Epithelial cell of proximal tubule (primary cell): Measurements from ENCODE around the gene SSPN. TPM values are rescaled to one million over a fixed set of nuclear protein-coding genes. Genes with fewer than 3 reads are reported as not detected.

Experiments
- DNase-seq: peaks from one replicate; pipeline ENCODE4 v3.0.0-alpha.2; 2011; ENCODE audit warnings: low read depth
- H3K4me3 ChIP-seq: 2 replicates; pipeline ENCODE4 v1.5.1; 2011; ENCODE audit warnings: low read depth, mild to moderate bottlenecking, low read length
- total RNA-seq: library from RNA; depleted of rRNA; stranded (reverse); fragments of >200 nt; gene quantifications from 2 replicates; pipeline ENCODE4 v1.2.3, GENCODE V29; 2015
- TF ChIP-seq, protein P1 (sequence below): conservative IDR thresholded peaks from 2 replicates; pipeline ENCODE4 v1.5.1; 2012; ENCODE audit warnings: low read depth, mild to moderate bottlenecking, low read length

Gene SSPN
- total RNA-seq, 1 donor from 2014 or later, result 1.6 TPM

DNA sequence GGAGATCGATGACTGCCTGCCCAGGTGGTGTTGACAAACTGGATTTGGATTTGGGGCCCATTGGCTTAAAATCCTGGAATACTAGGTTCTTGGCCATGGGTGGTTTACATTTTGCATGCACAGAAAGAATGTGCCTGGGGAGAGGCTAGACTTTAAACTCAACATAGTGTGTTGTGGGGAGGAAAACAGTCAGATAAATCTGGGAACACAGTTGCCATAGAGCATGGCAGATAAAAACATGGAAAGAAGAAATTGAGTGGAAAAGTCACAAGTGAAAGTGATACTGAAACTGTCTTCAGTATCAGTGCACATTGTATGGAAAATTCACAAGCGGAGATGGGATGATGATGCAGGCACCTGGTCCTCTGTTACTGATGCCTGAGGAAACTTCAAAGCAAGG is 95.2 kb downstream of the SSPN start:
- no peak overlapping the region for H3K4me3 ChIP-seq

DNA sequence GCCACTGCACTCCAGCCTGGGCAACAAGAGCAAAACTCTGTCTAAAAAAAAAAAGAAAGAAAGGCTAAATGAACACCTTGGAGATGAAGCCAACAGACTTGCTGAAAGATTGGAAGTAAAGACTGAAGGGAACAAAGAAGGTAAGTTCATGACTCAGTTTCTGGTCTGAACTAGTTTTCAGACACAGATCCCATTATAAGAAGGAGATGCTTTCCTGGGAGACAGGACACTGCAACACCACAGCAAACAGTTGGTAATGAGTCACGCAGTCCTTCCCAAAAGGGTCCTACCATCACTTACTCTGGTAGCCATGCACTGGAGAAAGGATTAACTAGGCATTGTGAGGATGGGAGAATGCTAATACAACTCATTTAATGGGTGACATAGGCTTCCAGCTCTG is 97.2 kb downstream of the SSPN start:
- DNase-seq, result no peak
- TF ChIP-seq, protein P1, sequence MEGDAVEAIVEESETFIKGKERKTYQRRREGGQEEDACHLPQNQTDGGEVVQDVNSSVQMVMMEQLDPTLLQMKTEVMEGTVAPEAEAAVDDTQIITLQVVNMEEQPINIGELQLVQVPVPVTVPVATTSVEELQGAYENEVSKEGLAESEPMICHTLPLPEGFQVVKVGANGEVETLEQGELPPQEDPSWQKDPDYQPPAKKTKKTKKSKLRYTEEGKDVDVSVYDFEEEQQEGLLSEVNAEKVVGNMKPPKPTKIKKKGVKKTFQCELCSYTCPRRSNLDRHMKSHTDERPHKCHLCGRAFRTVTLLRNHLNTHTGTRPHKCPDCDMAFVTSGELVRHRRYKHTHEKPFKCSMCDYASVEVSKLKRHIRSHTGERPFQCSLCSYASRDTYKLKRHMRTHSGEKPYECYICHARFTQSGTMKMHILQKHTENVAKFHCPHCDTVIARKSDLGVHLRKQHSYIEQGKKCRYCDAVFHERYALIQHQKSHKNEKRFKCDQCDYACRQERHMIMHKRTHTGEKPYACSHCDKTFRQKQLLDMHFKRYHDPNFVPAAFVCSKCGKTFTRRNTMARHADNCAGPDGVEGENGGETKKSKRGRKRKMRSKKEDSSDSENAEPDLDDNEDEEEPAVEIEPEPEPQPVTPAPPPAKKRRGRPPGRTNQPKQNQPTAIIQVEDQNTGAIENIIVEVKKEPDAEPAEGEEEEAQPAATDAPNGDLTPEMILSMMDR, result no peak
- no peak overlapping the region for H3K4me3 ChIP-seq

More for the DNA sequence above, 95.2 kb downstream of the SSPN start:
- TF ChIP-seq, protein P1, result no peak
- no peak for DNase-seq

DNA sequence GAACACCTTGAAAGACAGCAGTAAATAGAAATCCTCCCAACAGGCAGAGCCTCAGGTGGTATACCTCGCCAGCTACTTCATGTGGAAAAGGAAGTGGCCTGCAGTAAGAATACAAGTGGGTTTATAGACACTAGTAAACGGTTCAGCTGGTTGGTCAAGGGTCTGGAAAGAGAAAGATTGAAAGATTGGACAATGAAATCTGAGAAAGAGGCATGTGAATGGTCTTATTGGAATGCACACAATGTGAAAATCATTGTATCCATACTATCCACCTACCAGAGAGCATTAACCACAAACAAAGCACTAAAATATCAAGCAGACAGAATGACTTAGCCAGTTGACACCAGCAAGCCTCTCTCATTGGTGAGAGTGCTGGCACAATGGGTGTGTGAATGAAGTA is 98.2 kb downstream of the SSPN start:
- TF ChIP-seq, protein P1, result no peak
- H3K4me3 ChIP-seq, result no peak overlapping the region
- no peak for DNase-seq

DNA sequence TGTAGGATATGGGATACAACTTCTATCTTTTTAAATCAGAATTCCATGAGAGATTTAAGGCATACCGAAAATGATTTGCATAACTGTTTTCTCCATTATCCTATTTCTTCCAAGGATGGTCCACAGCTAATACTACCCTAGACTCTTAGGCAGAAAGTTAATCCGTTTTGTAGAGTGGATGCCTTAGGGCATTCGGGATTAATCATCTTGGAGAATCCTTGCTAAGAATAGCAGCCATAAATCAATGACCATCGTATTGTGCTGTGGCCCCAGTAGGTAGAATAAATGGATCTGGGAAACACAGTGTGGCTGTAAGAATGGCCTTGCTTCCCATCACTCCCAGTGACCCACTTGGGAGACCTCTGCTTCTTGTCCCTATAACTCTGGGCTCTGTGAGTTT is 99.6 kb downstream of the SSPN start:
- no peak for DNase-seq
- no peak overlapping the region for H3K4me3 ChIP-seq
- TF ChIP-seq, protein P1, result no peak

DNA sequence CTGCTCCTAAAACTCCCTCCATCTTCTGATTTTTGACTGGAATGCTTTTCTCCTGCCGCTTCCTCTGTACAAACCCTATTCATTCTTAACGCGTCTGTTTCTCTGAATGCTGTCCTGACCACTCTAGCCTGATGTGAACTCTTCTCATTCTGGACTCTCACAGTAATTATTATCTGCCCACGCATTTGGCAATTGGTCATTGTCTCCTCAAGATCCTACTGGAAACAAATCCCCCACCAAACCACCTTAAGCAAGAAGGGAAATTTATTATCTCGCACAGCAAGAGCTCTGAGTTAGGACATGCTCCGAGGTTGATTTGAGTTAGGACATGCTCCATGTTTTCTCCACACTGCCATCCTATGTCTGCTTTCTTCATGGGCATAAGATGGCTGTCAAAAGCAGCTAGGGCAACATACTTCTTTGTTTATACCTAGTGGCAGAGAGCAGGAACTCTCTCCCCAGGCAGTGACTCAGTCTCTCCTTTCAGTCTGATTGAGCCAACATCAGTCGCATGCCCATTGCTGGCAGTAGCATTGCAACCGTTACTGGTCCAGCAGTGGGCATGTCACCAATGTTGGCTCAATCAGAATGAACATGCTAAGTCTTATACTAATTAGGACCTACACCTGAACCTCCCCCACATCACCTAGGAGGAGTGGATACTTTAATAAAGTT is 102.2 kb downstream of the SSPN start:
- no peak overlapping the region for H3K4me3 ChIP-seq
- no peak for DNase-seq
- TF ChIP-seq, protein P1, result no peak

DNA sequence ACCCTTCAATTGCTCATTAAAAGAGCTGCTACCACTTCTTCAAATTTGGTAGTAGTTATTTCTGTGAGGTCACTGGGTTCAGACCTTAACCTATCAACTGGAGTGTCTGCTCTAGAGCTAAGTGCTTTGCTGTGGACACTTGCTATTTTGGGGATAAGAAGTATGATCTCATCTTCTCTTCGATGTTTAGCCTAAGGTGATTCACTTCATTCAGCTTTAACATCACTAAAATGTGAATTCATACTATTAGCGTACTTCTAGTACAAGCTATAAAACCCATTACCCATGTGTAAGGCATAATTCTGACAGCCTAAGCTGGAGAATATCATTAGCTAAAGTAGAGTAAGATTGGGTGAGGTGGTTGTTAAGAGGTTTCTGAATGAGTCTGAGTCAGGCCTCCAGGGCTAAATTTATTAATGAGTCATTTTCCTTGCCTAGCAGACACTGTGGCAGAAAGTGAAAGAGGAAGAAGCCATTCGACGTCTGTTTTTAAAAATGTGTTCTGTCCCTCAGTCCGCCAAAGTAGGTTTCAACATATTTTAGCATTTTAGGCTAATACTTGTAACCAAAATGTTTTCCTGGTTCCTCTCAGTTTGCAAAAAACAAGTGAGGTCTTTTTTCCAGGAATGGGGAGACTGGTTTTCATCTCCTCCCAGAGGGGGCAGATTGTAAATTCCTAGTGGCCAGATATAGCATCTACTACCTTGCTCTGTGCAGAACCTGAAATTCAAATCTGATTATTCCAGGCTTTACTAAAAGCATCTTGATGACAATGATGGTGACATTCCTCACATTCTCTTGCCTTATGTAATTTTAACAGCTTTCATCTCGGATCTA is 103.6 kb downstream of the SSPN start:
- DNase-seq, result peak; percentile 69
- TF ChIP-seq, protein P1, result peak; percentile 47
- peak overlapping the region; percentile 31 for H3K4me3 ChIP-seq
